WTC11 (cell line): ENCODE results near the gene KRT1. TPM values are rescaled to one million over a fixed set of nuclear protein-coding genes. Genes with fewer than 3 reads are reported as not detected.

Source experiments
- ATAC-seq: fragments of 200-7000 bp; cut with Tn5 transposase; 2 replicates; pipeline ENCODE4 v1.10.0; 2021; ENCODE audit warnings: mild to moderate bottlenecking, moderate library complexity
- Bru-seq: library from RNA; stranded (reverse); fragments of 400-500 nt; gene quantifications from one replicate; lab custom pipeline; 2021; lab: Mats Ljungman, UMichigan
- CTCF ChIA-PET: fragments of 300-600 bp; sonication (Branson Sonifier 250); formaldehyde crosslinking; loops from one replicate; lab custom pipeline; 2021; ENCODE audit warnings: antibody characterized with exemption; lab: Charles Lee
- POLR2A ChIA-PET: fragments of 350-600 bp; sonication (Branson Sonifier 250); formaldehyde crosslinking; loops from one replicate; lab custom pipeline; 2021; ENCODE audit warnings: antibody characterized with exemption; lab: Charles Lee
- DNase-seq: peaks from one replicate; pipeline ENCODE4 v3.0.0; 2021; ENCODE audit warnings: low spot score
- H3K27ac Mint-ChIP-seq: 2 replicates; pipeline ENCODE4 v1.8.0; 2021; ENCODE audit warnings: mixed read lengths
- H3K27me3 Mint-ChIP-seq: 2 replicates; pipeline ENCODE4 v1.8.0; 2021; ENCODE audit warnings: low read depth, mild to moderate bottlenecking, moderate library complexity, mixed read lengths
- H3K36me3 Mint-ChIP-seq: 2 replicates; pipeline ENCODE4 v1.8.0; 2021; ENCODE audit warnings: mixed read lengths
- H3K4me1 Mint-ChIP-seq: 2 replicates; pipeline ENCODE4 v1.8.0; 2022; ENCODE audit warnings: mixed read lengths
- H3K4me3 Mint-ChIP-seq: 2 replicates; pipeline ENCODE4 v1.8.0; 2021; ENCODE audit warnings: mild to moderate bottlenecking, moderate library complexity, mixed read lengths
- H3K9me3 Mint-ChIP-seq: 2 replicates; pipeline ENCODE4 v1.8.0; 2021; ENCODE audit warnings: mixed read lengths
- ARID4B ChIP-seq: sonication (generic); formaldehyde crosslinking; IDR thresholded peaks from 2 replicates; pipeline ENCODE4 v1.8.0; 2023; ENCODE audit warnings: missing genetic modification reagents, mild to moderate bottlenecking, borderline replicate concordance
- ATF6 ChIP-seq: sonication (generic); formaldehyde crosslinking; IDR thresholded peaks from 2 replicates; pipeline ENCODE4 v1.8.1; 2023; ENCODE audit warnings: mild to moderate bottlenecking, missing genetic modification reagents
- CTCF ChIP-seq: fragments of 200-600 bp; IDR thresholded peaks from 2 replicates; pipeline ENCODE4 v1.8.0; 2022; ENCODE audit warnings: antibody characterized with exemption
- ERG ChIP-seq: fragments of 250-450 bp; sonication (Bioruptor Pico); IDR thresholded peaks from 2 replicates; pipeline ENCODE4 v1.8.0; 2021; ENCODE audit warnings: mild to moderate bottlenecking
- FOXJ3 ChIP-seq: sonication (generic); formaldehyde crosslinking; IDR thresholded peaks from 2 replicates; pipeline ENCODE4 v1.9.0; 2021; ENCODE audit warnings: missing genetic modification reagents, mild to moderate bottlenecking, borderline replicate concordance
- FOXP1 ChIP-seq: sonication (generic); formaldehyde crosslinking; IDR thresholded peaks from 2 replicates; pipeline ENCODE4 v1.8.0; 2022; ENCODE audit warnings: missing genetic modification reagents, mild to moderate bottlenecking, moderate library complexity, borderline replicate concordance
- IRF1 ChIP-seq: sonication (generic); formaldehyde crosslinking; IDR thresholded peaks from 2 replicates; pipeline ENCODE4 v1.8.0; 2023; ENCODE audit warnings: missing genetic modification reagents
- JUN ChIP-seq: sonication (generic); formaldehyde crosslinking; IDR thresholded peaks from 2 replicates; pipeline ENCODE4 v1.8.0; 2023; ENCODE audit warnings: mild to moderate bottlenecking, missing genetic modification reagents
- NFATC4 ChIP-seq: fragments of 250-450 bp; sonication (Bioruptor Pico); IDR thresholded peaks from 2 replicates; pipeline ENCODE4 v1.9.0; 2021; ENCODE audit warnings: mild to moderate bottlenecking
- NFE2L1 ChIP-seq: sonication (generic); formaldehyde crosslinking; IDR thresholded peaks from 2 replicates; pipeline ENCODE4 v1.8.1; 2023; ENCODE audit warnings: missing genetic modification reagents
- NR1H2 ChIP-seq: sonication (generic); formaldehyde crosslinking; IDR thresholded peaks from 2 replicates; pipeline ENCODE4 v1.9.0; 2021; ENCODE audit warnings: mild to moderate bottlenecking, moderate library complexity, missing genetic modification reagents
- RELA ChIP-seq: sonication (generic); formaldehyde crosslinking; IDR thresholded peaks from 2 replicates; pipeline ENCODE4 v1.8.1; 2022; ENCODE audit warnings: missing genetic modification reagents, mild to moderate bottlenecking, borderline replicate concordance
- TEAD1 ChIP-seq: sonication (generic); formaldehyde crosslinking; IDR thresholded peaks from 2 replicates; pipeline ENCODE4 v1.8.0; 2022; ENCODE audit warnings: mild to moderate bottlenecking, missing genetic modification reagents
- USF1 ChIP-seq: sonication (generic); formaldehyde crosslinking; IDR thresholded peaks from 2 replicates; pipeline ENCODE4 v1.8.0; 2022; ENCODE audit warnings: mild to moderate bottlenecking, missing genetic modification reagents
- ZNF425 ChIP-seq: fragments of 250-450 bp; sonication (Bioruptor Pico); conservative IDR thresholded peaks from 2 replicates; pipeline ENCODE4 v1.9.0; 2021; ENCODE audit warnings: mild to moderate bottlenecking
- ZNF671 ChIP-seq: fragments of 250-450 bp; sonication (Bioruptor Pico); IDR thresholded peaks from 2 replicates; pipeline ENCODE4 v1.8.0; 2021; ENCODE audit warnings: mild to moderate bottlenecking
- ZSCAN18 ChIP-seq: fragments of 250-450 bp; sonication (Bioruptor Pico); IDR thresholded peaks from 2 replicates; pipeline ENCODE4 v2.1.2; 2022; ENCODE audit warnings: mild to moderate bottlenecking, moderate library complexity
- long read RNA-seq, 3 experiments: library from RNA in 1 of 3; library from capped mRNA in 1 of 3; library from polyadenylated mRNA in 1 of 3; unstranded in 2 of 3; stranded (forward) in 1 of 3; transcript quantifications; one replicate each; pipeline ENCODE4 v2.0.0, GENCODE V29; 2021
- total RNA-seq: library from RNA; stranded (reverse); gene quantifications from 3 replicates; pipeline ENCODE4 v1.2.3, GENCODE V29; 2021

KRT1 gene
- total RNA-seq, result not detected in 3 replicates
- not detected for Bru-seq, nascent RNA
- long read RNA-seq, experiment 1, result 0 reads
- long read RNA-seq, experiment 2, result 0 reads
- long read RNA-seq, experiment 3, result 0 reads

- POLR2A ChIA-PET, result interaction anchor here (0.8 kb wide), 1 partner anchor 369 kb away, joined by 3 read pairs; no protein-coding TSS in a partner anchor
- Mint-ChIP-seq H3K9me3 (no peaks in the 10 kb centered on the region), H3K4me3 (no peak within 1 kb of the TSS), H3K27me3 (peaks cover 10% of the 10 kb centered on the region; the same call in 1 of the 2 replicates), H3K27ac (no peak within 1 kb of the TSS), H3K4me1 (peaks cover 4% of the 10 kb centered on the region; the same call in 1 of the 2 replicates), H3K36me3 (no peaks in the 10 kb centered on the region)
- DNase-seq (no peak), ATAC-seq (no peak)
- CTCF ChIA-PET, result no interaction called here
- TF ChIP-seq RELA (CRISPR knock-in tag) (no peak), ARID4B (CRISPR knock-in tag) (no peak), ZNF671 (CRISPR knock-in tag) (no peak), ZNF425 (CRISPR knock-in tag) (no peak), NR1H2 (CRISPR knock-in tag) (no peak), ERG (CRISPR knock-in tag) (no peak), FOXP1 (no peak), JUN (CRISPR knock-in tag) (no peak), NFE2L1 (CRISPR knock-in tag) (no peak), IRF1 (CRISPR knock-in tag) (no peak), ZSCAN18 (CRISPR knock-in tag) (no peak)
- TF ChIP-seq, all 79 proteins: peak for 0
These were observed at the start of gene KRT1 for GRCh38 chr12:52680363-52680762. KRT1 (minus strand) TSS chr12:52680407; CDS start chr12:52680348, 59 bp downstream.

GRCh38 chr12:52729147-52729546 lies 48.9 kb upstream of the KRT1 start:
- DNase-seq (no peak), ATAC-seq (no peak)
- no peak overlapping the region for H3K27ac Mint-ChIP-seq
- H3K27me3 Mint-ChIP-seq, result peaks cover 36% of the 10 kb centered on the region
- no peaks in the 10 kb centered on the region for H3K36me3 Mint-ChIP-seq
- ChIA-PET POLR2A (no interaction called here), CTCF (interaction anchor here (1.3 to 1.9 kb wide), 5 partner anchors 12 to 357 kb away, joined by 3 to 5 read pairs (median 3); no protein-coding TSS in a partner anchor)
- peaks cover 20% of the 10 kb centered on the region for H3K9me3 Mint-ChIP-seq
- H3K4me3 Mint-ChIP-seq, result no peak overlapping the region
- no peaks in the 10 kb centered on the region for H3K4me1 Mint-ChIP-seq
- TF ChIP-seq USF1 (CRISPR knock-in tag) (no peak), ATF6 (no peak), FOXJ3 (CRISPR knock-in tag) (no peak), TEAD1 (CRISPR knock-in tag) (no peak), NFATC4 (no peak), ZNF425 (CRISPR knock-in tag) (no peak), CTCF (no peak)
